HG02571 (cell line): ENCODE results near the gene PPM1H.
"Not testable (repeated sequence)": the region's sequence is repeated elsewhere in the genome, so short reads cannot be mapped to it uniquely, and the experiment has no call there.

ENCODE experiments used
- ATAC-seq: cut with Tn5 transposase; IDR thresholded peaks from one replicate; pipeline ENCODE4 v1.9.1; 2021; ENCODE audit warnings: mild to moderate bottlenecking, moderate library complexity; ENCODE audit not compliant: unreplicated experiment

Gene PPM1H

DNA sequence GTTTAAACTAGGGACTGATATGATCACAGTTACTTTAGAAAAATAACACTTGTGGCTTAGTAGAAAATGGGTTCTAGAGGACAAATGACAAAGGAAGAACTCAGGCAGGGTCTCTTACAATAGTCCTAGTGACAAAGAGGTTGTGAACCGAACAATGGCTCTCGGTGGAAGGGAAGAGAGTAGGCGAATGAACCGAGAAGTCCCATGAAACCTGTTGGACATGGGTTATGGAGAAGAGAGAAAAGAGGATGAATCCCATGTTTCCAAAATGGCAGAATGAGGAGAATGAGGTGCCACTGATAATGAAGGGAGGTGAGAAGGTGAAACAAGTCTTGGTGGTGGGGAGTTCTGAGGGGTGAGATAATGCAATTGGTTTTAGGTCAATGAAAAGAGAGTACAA lies 94.1 kb downstream of the PPM1H start:
- ATAC-seq: no peak

- ATAC-seq: no peak
Measured at GRCh38 chr12:62839869-62840660, 94.9 kb downstream of the PPM1H start.

- peak; percentile 40 for ATAC-seq
Measured at GRCh38 chr12:62834971-62835547, 99.9 kb downstream of the PPM1H start.

- ATAC-seq: no peak
Measured at GRCh38 chr12:62834406-62834805, 100.5 kb downstream of the PPM1H start.

DNA sequence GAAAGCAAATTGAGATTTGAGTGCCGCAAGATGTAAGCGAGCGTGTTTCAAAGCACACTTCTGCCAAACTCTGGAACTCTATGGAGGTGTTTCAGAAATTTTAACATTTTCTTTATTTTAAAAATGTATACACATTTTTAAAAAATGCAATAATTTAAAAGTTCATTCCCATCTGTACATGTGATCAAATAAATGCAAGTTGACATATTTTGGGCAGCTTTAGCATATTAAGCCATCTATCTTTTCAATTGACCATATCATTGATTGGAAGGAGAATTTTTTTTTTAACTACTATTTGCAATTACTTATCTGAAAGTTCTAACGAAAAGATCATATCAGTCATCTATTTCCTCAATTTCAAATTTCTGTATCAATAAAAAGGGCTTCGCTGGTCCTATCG lies 101.3 kb downstream of the PPM1H start:
- ATAC-seq: no peak

GRCh38 chr12:62832558-62832957 lies 102.4 kb downstream of the PPM1H start:
- ATAC-seq: no peak

DNA sequence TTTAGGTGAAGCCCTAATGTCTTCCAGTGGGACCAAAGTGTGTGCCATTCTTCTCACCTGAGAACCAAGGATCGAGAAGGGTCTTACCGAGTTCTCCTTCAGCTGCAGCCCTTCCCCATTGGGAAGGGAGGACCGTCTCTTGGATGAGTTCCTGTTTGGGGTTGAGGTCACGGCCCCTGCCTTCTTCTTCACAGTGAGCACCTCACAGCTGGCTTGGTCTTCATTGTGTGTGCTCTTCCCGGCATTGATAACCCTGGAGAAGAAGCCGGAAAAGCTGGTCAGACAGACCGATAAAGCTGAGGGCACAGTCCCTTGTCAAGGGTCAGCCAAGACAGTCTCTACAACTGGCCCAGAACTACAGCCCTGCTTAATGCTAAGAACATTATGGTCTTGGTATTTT lies 102.9 kb downstream of the PPM1H start:
- ATAC-seq: no peak

DNA sequence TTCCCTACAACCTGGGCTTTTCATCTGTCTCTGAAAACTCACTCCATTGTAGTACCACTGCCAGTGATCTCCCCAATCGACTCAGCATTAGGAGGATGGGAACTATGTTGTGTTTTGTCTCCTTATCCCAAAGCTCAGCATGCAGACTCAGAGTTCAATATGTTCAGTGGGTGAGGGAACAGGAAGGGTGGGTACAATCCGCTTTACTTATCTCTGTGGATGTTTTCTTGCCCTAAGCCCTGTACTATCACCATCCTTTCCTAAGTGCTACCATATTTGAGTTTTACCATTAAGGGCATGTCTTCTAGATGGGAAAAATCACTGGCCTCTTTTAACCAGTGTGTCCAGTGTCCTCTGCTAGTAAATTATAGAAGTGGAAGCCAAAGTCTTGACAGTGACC lies 107.1 kb downstream of the PPM1H start:
- no peak for ATAC-seq

DNA sequence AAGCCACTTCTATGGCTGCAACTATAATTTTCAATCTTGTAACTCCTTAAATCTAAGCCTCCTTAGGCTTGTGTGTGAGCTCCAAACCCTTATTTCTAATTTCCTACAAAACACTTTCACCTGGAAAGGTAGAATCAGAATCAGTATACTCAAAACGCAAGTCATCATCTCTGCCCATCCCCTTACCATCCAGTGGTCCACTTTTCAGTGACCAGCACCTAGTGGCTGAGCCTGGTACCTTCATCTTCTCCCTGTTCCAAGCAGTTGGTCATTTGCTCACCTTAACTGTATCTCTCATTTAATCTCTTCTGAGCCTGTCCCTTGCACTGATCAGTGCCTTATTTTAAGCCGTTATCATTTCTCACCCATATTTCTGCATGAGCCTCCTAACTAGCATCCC lies 107.9 kb downstream of the PPM1H start:
- no peak for ATAC-seq

DNA sequence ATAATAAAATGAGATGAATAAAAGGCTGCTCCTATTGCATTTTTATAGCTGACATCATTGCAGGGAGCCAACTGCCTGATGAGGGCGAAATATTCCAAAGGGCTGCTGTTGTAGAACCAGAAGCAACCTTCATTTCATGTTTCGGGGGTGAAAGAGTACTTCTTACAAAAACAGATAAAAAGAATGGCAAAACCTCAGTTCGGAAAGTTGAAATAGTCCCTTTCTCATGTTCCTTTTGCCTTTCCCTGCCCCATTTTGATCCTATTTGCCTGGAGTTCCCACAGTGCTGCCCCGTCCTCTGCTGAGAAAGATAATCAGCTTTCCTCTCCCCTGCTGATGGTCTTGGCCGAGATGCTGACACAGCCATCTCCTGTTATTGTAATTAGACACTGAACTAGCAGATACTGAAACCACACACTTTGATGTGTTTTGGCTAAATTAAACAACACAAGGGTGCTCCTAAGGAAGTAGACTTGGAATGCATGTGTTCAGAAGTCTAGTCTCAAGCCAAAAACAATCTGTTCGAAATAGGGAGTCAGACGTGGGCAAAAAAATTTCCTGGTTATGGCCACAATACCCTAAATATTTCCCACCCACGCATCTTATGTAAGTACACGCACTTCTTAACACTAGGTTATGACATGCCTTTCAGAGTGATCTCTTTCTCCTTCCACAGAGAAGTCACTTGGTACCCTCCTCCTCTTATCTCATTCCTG lies 117.2 kb downstream of the PPM1H start:
- no peak for ATAC-seq

DNA sequence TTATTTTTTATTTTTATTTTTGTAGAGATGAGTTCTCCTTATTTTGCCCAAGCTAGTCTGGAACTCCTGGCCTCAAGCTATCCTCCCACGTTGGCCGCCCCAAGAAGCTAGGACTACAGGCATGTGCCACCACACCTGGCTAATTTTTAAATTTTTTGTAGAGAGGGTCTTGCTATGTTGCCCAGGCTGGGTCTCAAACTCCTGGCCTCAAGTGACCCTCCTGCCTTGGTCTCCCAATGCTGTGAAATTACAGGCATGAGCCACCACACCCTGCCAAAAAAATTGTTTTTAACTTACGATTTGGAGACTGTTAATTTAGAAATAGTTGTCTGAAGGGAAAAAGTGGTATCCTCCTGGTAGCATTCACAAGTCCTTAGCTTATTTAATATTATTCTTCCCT lies 120.7 kb downstream of the PPM1H start:
- no peak for ATAC-seq

DNA sequence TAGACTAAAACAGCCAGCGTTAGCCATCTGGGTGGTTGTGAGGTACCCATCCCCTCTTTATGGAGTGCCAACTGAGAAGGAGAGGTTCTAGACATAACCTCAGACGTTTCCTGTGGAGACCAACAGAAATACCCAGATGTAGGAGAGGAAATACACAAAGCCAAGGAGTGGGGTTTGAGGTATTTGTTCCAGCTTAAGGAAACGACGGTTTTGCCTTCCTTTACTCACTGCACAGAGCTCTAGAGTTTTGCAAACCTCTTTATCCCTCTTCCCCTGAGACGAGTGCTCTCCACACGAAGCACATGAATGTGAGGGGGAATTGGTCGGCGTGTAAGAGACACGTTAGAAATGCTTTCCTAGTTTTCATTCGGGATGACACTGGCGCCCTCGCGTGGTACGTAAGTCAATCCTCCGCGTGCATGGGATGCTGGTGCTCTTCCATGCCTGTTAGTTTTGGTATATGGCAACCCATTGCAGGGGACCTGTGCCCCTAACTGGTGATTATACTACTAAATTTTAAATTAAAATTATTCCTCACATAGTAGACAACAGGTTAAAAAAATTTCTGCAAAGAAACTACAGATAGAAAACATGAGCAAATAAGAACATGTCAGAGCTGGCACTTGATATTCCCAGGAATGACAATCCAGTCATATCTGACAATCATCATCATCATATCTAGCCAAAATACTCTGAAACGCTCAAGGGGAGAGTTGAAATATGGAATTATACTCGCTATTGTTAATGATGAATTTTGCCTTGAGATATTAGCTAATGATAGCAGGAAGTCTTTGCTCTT lies 121.7 kb downstream of the PPM1H start:
- no peak for ATAC-seq

GRCh38 chr12:62811481-62811880 lies 123.5 kb downstream of the PPM1H start:
- ATAC-seq: not testable (repeated sequence)

DNA sequence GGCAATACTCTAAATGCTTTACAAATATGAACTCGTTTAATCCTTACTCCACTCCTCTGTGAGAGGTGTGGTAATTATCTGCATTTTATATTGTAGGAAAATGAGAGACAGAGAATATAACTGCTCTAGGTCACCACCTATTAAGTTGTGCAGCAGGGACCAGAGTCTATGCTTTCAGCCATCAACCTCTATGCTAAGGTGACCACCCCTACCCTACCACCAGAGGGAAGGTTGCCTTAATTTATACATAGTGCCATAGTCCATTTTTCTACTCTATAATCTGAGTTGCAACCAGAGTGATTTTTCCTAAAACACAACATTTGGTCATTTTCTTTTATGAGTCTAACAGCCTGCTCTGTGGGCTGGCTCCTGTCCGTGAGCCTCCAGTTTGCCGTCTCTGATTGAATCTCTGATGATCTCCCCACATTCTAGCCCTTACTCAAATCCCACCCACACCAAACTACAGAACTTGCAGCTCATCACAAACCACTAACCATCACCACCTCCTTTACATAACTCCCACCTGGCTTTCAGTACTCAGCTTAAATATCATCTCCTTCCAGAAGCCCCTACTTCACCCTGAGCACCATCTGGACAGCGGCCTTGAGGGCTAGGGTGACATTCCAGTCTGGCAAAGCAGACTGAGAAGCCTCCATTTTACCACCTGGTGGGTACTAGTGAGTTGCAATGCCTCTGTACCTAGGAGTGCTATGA lies 126.6 kb downstream of the PPM1H start:
- ATAC-seq: peak; percentile 86

- no peak for ATAC-seq
Measured at GRCh38 chr12:62806893-62807292, 128.1 kb downstream of the PPM1H start.

- no peak for ATAC-seq
Measured at GRCh38 chr12:62806244-62806836, 128.6 kb downstream of the PPM1H start.

- no peak for ATAC-seq
Measured at GRCh38 chr12:62805517-62805916, 129.4 kb downstream of the PPM1H start.

DNA sequence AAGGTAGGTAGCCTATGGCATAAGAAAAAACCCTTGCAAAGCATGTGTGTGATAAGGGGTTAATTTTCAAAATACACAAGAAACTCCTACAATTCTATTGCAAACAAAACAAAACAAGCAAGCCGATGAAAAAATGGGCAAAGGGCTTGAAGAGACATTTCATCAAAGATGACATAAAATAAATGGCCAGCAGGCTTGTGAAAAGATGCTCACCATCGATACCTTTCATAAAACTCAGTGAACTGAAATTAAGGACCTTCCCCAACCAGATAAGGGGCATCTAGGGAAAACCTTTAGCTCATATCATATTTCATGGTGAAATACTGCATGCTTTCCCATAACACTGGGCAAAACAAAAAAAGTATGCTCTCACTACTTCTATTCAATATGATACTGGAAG lies 131.2 kb downstream of the PPM1H start:
- ATAC-seq: no peak

DNA sequence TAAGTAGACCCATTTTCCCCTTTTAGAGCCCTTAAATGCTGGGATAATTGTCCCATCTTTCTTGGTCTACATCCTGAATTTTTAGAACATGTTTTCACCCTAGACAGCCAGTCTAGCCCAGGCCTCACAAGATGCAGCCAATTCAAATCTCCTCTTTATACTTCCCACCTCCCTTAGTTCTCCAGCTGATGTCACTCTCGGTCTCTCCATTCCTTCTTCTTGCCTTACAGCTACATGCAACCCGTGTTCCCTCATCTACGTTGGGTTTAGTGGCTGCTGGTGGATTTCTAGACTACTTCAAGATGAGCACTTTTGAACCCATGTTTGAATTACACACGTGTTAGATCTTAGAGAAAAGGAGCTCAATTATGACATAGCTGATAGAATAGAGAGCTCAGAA lies 132.0 kb downstream of the PPM1H start:
- no peak for ATAC-seq

GRCh38 chr12:62802321-62802720 lies 132.6 kb downstream of the PPM1H start:
- no peak for ATAC-seq
